HG03066 (cell line): ENCODE measurements around the gene NR2C2.
"Not testable (repeated sequence)": the region's sequence is repeated elsewhere in the genome, so short reads cannot be mapped to it uniquely, and the experiment has no call there.

ENCODE experiments used
- ATAC-seq: cut with Tn5 transposase; IDR thresholded peaks from one replicate; pipeline ENCODE4 v1.9.1; 2021; ENCODE audit warnings: low read depth; ENCODE audit not compliant: unreplicated experiment

Gene NR2C2

GRCh38 chr3:14957153-14957552, 9.8 kb downstream of the NR2C2 start:
- no peak for ATAC-seq

- ATAC-seq, result no peak
These were observed 10.5 kb downstream of the NR2C2 start for GRCh38 chr3:14957925-14958324.

GRCh38 chr3:14959359-14959943, 12.1 kb downstream of the NR2C2 start:
- ATAC-seq, result peak; percentile 48

GRCh38 chr3:14962762-14963161, 15.4 kb downstream of the NR2C2 start:
- no peak for ATAC-seq

DNA sequence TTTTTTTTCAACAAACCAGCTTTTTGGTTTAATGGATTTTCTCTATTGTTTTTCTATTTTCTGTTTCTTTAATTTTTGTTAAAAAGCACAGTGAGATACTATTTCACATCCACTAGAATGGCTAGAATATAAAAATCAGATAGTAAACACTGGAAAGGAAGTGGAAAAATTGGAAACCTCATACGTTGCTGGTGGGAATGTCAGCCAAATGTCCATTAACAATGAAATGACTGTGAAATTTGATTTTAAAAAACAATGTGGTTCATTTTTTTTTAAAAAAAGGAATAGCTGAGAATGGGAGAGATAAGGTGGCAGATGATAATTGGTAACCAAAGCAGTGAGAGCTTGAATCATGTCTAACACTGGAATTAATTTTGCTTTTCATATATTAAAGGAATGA, 19.9 kb downstream of the NR2C2 start:
- ATAC-seq, result no peak

DNA sequence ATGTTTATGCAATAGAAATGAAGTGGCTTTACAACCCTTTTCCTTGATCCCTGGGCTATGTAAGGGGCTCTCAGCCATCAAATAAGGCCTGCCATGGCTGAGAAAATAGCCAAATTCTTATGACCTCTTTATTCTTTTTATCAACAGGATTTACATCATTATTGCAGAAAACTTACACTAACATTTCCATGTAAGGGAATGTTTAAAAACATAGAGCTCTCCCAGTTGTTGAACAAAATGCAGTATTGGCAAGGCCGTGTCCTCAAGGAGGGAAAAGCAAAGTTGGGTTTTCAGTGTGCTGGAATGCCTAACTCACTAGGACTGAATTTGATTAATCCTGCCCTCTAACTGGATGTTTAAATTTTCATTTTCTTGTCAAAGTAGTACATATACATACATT, 22.3 kb downstream of the NR2C2 start:
- no peak for ATAC-seq

GRCh38 chr3:14976317-14976716, 28.9 kb downstream of the NR2C2 start:
- no peak for ATAC-seq

GRCh38 chr3:14980689-14981088, 33.3 kb downstream of the NR2C2 start:
- no peak for ATAC-seq

- no peak for ATAC-seq
These were observed 37.3 kb downstream of the NR2C2 start for GRCh38 chr3:14984581-14985113.

- ATAC-seq, result peak; percentile 100
These were observed 41.6 kb downstream of the NR2C2 start for GRCh38 chr3:14988988-14989394.

DNA sequence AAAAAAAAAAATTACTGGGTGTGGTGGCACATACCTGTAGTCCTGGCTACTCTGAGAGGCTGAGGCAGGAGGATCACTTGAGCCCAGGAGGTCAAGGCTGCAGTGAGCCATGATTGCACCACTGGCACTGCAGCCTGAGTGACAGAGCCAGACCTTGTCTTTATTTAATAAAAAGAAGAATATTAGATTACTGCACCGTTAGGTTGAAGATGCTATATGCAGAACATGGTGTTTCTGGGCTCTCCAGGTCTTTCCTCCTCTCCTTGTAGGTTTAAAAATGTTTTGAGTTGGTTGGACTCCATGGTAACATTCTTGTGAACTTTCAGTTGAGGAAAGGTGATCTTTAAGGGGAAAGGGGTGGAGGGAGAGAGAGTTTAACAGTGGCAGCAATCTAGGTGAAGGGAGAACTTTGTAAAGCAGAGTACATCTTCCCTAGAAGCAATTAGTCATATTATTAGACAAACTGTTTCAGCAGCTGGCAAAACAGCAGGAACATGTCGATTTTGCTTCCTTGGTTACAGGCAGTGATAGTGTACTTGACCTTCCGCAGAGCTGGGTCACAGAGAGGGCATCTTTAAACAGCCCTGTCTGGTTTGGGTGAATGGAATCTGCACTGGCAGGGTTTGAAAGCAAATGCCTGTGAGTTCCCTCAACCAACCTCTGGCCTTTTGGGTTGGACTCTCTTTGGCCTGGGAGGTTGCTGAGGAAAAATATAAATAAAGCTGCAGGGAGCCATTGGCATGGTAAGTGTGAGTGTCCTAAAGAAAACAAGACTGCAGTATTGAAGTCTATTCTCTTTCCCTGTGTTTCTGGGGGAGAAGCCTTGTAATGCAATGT, 42.8 kb downstream of the NR2C2 start:
- ATAC-seq, result no peak

GRCh38 chr3:14990780-14991148, 43.4 kb downstream of the NR2C2 start:
- ATAC-seq, result no peak

DNA sequence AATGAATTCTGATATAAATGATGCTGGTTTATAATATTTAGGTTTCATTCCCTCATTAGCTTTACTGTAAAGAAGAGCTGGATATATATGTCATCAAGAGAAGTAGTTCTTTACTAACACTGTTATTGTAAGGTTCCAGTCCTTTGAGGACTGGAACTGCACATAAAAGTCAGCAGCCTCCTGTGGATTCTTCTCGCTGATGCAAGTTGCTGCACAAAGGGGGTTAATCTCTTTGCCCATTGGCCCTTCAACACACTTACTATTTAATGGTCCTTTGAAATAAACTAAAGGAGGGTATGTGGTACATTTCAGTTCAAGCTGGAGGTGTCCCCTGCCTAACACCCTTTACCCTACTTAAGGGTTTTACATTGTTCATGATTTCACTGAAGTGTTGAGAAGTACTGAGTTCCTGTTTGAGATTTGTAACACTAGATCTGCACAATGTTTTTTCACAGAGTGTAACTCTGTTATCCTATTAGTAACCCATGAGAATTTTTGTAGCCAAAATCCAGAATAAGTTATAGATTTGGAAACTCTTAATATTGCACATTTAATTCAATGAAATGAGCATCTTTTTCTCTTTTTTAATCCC, 43.9 kb downstream of the NR2C2 start:
- ATAC-seq, result no peak

- ATAC-seq, result no peak
These were observed 44.6 kb downstream of the NR2C2 start for GRCh38 chr3:14991818-14992612.

- ATAC-seq, result no peak
These were observed 50.6 kb downstream of the NR2C2 start for GRCh38 chr3:14997941-14998340.

- ATAC-seq, result not testable (repeated sequence)
These were observed 51.8 kb downstream of the NR2C2 start for GRCh38 chr3:14999182-14999581.

DNA sequence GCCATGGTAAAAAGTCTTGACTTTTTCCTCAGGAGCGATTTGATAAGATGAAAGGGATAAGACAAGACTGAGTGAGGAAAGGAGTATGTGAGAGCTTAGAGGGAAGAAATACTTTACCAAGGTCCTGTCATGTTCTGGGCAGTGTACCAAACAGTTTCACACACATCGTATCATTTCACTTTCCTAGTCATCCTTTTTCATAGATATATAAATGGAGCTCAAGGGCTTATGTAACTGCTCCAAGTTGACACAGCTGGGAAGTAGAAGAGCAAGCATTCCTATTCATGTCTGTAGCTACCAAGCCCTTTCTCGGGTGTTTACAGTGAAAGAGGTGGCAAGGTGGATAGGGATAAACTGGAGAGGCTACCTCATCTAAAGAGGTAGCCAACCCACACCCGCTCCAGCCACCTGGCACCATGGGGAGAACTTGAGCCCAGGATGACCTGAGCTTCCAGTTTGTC, 60.3 kb downstream of the NR2C2 start:
- ATAC-seq, result no peak

DNA sequence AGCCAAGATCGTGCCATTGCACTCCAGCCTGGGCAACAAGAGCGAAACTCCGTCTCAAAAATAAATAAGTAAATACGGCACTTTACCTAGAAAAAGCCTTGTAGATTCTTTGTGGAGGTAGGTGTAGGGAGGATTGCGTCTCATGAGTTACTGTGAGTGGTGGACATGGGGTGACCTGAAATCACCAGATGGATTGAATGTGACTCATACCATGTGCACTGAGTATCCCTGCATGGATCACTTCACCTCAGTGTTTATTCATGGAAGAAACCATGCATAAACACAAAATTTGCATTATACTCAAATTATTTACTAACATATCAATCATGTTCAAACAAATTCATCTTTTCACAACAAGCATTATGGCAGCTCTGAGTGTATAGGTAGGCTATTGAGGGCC, 61.8 kb downstream of the NR2C2 start:
- ATAC-seq, result no peak

DNA sequence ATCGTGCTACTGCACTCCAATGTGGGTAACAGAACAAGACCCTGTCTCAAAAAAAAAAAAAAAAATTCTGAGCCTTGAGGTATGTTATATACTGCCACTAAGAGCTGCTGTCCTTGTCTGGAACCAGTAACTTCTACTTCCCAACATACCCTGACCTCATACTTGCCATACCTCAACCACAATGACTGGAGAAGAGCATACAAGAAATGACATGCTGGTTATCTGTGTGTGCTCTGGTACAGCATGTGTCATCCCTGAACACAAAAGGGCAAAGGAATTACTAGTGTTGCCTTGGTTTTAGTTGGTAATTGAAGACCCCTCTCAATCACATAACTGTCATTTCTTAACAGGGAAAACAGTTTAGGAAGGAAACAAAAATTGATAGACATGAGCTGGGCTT, 63.3 kb downstream of the NR2C2 start:
- no peak for ATAC-seq

GRCh38 chr3:15011174-15011573, 63.8 kb downstream of the NR2C2 start:
- ATAC-seq, result no peak
